Upper lobe of left lung (tissue), 4 donors: ENCODE measurements around the gene SPPL3.

Experiments
- CTCF ChIP-seq, 6 experiments: fragments of 450-650 bp in 4 of 6; fragments of 200-600 bp in 2 of 6; sonication (generic) in 2 of 6; IDR thresholded peaks; one replicate each; pipeline ENCODE4 v1.5.1; 2016 to 2019; ENCODE audit warnings: antibody characterized with exemption in 6 of 6
- EP300 ChIP-seq, 4 donors: sonication (generic); formaldehyde crosslinking; IDR thresholded peaks; one replicate each; pipeline ENCODE4 v1.5.1; 2017; ENCODE audit warnings: antibody characterized with exemption in 4 of 4, control low read depth in 2 of 4
- POLR2A ChIP-seq, 4 donors: fragments of 450-650 bp; IDR thresholded peaks; one replicate each; pipeline ENCODE4 v1.5.1; 2016 to 2017; ENCODE audit warnings: antibody characterized with exemption in 4 of 4, mild to moderate bottlenecking in 2 of 4
- POLR2AphosphoS5 ChIP-seq, 2 donors: sonication (generic); formaldehyde crosslinking; IDR thresholded peaks; one replicate each; pipeline ENCODE4 v1.5.1; 2017; ENCODE audit warnings: antibody characterized with exemption in 2 of 2

DNA sequence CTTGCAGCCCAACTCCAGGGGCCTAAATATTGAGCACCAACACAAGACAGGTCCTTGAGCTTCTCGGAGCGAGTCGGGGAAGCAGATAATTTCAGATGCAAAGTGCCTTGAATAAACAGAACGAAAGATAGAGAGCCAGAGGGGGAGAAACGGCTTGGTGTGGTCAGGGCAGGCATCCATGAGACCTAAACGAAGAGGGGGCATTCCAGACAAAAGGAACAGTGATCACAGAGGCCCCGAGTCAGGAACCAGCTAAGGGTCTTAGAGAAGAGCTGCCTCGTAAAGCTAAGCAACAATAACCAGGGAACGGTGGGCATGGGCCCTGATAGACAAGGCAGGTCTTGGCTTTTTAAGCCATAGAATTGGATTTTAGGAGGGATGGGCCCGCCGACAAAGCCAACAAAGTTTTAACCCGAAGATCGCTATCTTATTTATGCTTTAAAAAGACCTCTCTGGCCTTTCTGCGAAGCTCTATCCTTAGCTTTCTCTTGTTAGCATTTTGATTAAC, 179.0 kb downstream of the SPPL3 start:
- TF ChIP-seq EP300 (IDR thresholded peaks at IDR 0.05), result no peak
- TF ChIP-seq CTCF (IDR thresholded peaks at IDR 0.05), result no peak
- no peak for TF ChIP-seq POLR2A (IDR thresholded peaks at IDR 0.05)
- no peak for TF ChIP-seq POLR2AphosphoS5 (IDR thresholded peaks at IDR 0.05)
